Middle frontal gyrus (tissue), 1 donor: ENCODE data around the gene TNFAIP2.
"Not testable (repeated sequence)": the region's sequence is repeated elsewhere in the genome, so short reads cannot be mapped to it uniquely, and the experiment has no call there.

ENCODE experiments used
- DNase-seq: peaks from one replicate; pipeline ENCODE4 v3.0.0-alpha.2; 2015; ENCODE audit warnings: low spot score; ENCODE audit errors: extremely low spot score

TNFAIP2 gene

DNA sequence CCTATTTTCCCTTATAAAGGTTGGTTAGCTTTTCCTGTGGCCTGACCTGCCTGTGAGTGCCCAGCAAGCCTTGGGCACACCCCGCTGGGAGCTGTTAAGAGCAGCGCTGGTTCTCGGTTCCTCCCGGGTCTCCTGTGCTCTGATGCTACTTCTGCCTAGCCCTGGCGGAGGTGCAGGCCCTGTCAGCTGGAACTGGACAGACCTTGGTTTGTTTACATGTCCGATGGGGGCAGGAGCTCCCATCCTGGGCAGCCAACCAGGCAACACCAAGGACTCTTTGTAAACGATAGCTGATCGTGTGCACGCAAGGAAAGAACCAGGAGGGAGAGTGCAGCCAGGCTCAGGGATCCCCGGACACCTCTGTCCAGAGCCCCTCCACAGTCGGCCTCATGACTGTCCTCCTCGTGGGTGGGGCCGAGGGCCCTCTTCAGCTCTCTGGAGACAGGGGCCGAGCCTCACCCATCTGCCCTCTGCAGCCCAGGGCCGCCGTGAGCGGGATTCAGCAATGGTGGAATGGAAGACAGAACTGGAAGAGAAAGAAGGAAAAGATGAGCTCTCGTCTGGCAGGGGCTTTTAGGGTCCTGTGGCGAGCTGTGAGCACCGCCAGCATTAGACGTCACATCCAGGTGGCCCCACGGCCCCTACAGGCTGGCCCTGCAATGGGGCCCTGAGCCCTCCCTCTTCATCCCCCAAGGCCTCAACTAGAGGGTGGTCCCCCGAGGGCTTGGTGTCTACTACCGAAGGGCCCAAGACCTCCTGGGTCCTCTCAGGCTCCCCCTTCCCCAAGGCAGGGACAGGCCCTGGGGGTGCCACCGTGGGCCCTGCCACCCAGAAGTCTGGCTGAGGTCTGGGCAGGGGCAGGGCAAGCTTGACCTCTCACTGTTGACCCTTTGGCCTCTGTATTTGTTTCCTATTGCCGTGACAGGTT, 12.3 kb downstream of the TNFAIP2 start:
- DNase-seq, result no peak

DNA sequence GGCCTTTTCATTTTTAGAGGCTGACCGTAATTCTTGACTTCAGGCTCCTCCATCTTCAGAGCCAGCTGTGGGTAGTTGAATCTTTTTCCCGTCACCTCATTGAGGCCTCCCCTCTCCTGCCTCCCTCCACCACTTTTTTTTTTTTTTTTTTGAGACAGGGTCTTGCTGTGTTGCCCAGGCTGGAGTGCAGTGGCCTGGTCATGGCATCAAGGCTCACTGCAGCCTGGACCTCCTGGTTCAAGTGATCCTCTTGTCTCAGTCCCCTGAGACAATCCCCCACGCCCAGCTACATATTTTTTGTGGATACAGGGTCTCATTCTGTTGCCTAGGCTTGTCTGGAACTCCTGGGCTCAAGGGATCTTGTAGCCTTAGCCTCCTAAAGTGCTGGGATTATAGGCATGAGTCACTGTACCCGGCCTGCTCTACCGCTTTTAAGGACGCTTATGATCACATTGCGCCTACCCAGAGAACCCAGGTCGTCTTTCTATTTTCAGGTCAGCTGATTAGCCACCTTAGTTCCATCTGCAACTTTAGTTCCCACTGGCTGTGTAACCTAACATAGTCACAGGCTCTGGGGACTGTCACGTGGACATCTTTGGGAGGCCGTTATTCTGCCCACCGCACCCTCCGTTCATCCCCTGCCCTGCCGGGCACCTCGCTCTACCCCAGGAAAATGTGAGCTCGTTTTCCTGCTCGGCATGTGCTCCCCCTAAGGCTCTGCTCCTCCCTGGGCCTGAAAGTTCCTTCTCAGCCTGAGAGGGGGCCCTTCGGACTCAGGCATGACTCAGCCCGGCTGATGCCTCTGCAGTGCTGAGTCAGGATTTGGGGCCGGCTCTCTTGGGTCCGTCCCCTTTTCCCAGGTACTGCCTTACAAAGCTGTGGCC, 13.4 kb downstream of the TNFAIP2 start:
- DNase-seq, result no peak

DNA sequence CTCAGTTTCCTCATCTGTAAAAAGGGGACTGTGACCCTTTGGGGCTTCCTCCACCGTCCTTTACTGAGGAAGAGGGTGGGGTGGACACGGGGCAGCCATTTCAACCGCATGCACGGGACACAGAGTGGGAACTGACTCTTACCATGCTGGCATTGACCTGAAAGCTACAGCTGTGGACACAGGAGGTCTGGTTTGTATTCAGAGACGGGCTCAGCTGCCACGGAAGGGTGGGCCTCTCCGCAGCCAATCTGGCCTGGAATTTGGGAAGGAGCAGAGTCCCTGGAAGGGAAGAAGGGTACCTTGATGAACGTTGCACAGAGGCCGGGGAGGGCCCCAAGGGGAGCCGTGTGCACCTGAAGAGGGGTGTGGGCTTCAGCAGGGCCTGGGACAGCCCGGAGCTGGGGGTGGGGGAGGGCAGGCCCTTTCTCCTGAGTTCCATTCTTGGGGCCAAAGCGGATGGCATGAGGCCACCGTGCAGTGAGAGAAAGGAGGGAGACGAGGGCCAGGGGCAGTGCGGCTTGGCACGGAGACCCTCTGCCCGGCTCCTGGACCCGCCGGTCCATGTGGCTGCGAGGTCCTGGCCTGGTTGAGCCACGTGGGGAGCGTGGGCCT, 14.5 kb downstream of the TNFAIP2 start:
- no peak for DNase-seq

DNA sequence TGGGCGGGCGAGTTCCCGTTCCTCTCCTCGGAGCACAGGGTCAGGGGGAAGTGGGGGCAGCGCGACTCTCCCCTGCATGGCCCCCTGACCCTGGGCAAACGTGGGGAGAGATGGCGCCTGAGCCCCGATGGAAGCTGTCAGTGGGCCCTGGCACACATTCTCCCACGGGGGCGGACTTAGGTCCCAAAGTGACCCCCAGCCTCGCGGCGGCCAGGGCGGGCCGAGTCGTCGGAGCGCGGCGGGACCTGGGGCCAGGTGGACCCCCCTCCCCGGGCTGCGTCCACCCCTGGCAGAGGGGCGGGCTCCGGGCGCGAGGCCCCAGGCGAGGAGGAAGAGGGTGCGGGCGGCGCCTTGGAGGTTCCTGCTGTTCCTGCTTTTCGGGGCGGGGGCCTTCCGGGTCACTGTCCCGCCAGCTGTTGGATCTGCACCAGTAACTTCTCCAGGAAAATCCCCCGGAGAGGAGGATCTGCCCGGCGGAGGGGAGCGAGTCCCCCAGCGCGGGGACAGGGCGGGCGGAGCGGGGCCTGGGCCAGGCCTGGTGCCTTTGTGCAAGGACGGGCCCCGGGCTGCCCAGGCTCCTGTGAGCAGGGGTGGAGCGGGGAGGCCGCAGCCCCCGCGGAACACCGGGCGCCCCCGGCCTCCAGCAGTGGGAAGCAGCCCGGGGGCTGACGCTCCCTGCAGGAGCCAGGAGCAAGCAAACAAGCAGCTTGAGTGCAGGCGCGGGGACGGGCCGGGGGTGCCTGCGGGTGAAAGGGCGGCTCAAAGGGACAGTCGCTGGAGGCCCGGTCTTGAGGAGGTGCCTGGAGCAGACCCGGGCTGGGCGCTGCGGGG, 15.3 kb downstream of the TNFAIP2 start:
- no peak for DNase-seq

DNA sequence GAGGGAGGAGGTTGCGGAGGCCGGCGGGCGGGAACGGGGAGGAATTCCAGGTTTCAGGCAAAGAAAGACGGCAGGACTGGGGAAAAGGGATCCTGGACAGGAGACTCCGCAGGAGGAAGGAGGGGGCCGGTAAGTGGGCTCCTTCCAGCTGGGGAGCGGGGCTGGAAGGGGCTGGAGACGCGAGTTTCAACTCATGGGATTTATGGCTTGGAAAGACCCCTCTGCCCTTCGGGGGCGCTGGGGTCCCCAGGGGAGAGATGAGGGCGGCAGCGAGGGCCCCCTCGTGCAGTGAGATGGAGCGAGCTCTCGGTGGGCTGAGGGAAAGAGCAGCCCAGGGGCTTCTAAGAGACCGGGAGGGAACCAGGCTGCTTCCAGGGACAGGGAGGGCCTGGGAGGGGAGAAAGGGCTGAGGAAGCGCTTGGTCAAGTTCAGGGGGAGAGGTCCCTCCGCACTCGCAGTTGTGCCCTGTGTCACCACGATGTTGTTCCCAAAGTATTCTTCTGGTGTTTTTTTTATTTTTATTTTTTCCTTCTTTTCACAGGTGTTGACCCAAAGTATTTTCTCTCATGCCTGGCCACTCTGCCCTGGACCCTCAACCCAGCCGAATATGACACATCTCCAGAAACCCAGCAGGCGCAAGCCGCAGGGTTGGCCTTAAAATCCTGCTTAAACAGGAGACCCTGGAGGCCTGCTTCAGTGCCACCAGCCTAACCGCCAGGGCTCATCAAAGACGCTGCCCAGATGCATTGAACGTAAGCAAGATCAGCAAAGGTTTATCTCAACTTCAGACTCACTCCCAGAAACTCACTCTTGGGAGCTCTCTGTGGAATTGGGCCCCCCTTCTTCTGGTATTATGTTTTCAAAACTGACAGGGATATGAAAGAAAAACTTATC, 16.1 kb downstream of the TNFAIP2 start:
- DNase-seq, result no peak

GRCh38 chr14:103140316-103141109, 17.3 kb downstream of the TNFAIP2 start:
- DNase-seq, result no peak

GRCh38 chr14:103141117-103141796, 18.0 kb downstream of the TNFAIP2 start:
- no peak for DNase-seq

- no peak for DNase-seq
Measured at GRCh38 chr14:103142026-103142425, 18.8 kb downstream of the TNFAIP2 start.

DNA sequence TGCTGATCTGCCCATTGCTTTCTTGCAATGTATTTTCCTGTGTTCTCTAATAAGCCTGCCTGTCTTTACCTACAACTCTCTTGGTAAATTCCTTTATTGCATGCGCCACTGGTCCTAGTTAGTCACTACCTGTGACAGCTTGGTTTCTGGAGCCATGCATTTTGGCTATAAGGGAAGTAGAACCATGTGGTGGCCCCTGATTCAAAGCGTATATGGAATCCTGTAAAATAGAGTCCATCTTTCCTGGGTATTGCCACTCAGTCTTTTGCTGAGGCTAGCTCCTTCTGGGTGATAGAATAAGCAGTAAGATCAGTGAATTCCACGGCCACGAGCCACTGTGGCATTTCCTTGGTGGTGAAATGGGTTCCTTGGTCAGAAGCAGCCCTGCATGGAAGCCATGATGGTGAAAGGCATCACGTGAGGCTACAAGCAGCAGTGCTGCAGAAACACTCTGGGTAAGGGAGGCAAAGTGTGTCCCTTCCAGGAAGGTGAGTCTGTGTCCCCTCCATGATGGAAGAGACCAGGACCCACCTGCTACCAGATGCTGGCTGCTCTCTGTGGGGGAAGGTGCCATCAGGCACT, 19.6 kb downstream of the TNFAIP2 start:
- DNase-seq, result no peak

DNA sequence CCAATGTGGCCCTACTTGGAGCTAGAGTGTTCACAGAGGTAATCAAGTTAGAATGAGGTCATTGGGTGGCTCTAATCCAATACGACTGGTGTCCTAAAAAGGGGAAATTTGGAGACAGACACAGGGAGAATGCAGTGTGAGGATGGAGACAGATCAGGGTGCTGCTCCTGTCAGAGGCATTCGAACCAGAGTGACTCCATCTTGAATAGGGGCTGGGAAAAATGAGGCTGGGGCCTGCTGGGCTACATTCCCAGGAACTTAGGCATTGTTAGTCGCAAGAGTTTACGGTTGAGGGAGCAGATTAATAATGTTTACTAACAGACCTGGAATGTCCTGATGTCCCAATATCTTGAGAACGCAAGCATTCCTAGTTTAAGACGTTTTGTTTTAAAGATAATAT, 20.2 kb downstream of the TNFAIP2 start:
- no peak for DNase-seq

- no peak for DNase-seq
Measured at GRCh38 chr14:103144085-103144484, 20.8 kb downstream of the TNFAIP2 start.

DNA sequence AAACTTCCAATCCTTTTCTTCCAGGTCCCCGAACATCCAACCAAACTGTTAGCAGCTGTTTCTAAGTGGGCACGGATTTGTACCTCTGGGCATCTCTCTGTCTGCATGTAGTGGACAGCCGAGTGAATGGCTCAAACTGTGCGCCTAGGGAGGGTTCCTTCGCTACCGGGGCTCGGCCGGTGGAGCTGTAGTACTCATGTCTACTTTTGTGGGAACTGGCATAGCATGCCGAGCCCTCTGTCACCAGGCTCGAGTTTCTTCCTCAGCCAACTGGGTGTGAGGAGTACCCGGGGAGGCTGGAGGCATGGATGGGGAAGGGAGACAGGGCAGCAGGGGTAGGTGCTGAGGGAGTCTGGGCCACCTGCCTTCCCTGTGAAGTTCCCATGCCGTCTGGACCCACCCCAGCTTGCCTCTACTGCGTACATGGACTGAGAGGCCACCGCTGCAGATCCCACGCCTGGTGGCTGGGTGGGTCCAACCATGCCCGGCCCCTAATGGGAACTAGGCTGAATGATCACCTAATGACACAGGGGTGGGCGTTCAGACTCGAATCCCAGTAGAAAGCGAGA, 23.0 kb downstream of the TNFAIP2 start:
- DNase-seq, result no peak

DNA sequence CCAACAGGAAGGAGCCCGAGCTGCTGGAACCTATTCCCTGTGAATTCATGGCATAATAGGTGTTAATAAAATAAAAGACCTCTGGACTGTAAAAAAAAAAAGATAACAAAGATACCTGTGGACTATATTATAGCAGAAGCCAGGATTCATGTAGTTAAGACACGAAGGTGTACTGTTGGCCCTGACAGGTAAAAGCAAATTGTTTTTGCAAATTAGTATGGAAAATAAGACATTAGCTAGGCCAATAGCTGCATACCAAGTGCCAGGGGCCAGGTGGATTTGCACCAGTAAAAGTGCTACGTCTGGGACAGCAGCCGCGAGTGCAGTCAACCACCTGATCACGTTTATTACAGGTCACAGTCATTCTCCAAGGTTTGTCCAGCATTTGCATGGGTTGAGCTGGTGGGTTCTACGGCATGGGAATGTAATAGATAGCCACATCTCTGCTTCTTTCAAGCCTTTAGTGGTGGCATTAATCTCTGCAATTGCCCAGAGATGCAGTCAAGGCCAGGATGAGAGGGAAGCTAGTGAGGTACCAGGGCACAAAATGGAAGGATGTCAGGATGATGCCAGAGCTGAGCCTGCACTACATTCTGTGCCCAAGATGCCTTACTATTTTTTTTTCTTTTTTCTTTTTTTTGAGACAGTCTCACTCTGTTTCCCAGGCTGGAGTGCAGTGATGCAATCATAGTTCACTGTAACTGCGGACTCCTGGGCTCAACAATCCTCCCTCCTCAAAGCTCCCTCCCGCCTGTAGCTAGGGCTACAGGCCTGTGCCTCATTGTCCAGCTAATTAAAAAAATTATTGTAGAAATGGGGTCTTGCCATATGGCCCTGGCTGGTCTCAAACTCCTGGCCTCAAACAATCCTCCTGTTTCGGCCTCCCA, 26.3 kb downstream of the TNFAIP2 start:
- no peak for DNase-seq

GRCh38 chr14:103151270-103151945, 28.1 kb downstream of the TNFAIP2 start:
- DNase-seq, result no peak

- DNase-seq, result no peak
Measured at GRCh38 chr14:103155010-103155409, 31.7 kb downstream of the TNFAIP2 start.

DNA sequence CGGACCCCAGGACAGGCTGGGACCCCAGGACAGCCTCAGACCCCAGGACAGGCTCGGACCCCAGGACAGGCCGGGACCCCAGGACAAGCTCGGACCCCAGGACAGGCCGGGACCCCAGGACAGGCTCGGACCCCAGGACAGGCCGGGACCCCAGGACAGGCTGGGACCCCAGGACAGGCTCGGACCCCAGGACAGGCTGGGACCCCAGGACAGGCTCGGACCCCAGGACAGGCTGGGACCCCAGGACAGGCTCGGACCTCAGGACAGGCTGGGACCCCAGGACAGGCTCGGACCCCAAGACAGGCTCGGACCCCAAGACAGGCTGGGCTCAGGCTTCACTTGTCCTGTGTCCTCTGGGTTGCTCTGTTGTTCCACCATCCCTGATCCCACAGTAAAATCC, 32.2 kb downstream of the TNFAIP2 start:
- not testable (repeated sequence) for DNase-seq
